Stomach smooth muscle (tissue), 2 donors: ENCODE measurements around the gene PPP4R4.

Source experiments
- H3K27ac ChIP-seq: one replicate; pipeline ENCODE4 v1.7.0; 2013; ENCODE audit warnings: mild to moderate bottlenecking, low read length, inconsistent platforms
- H3K27me3 ChIP-seq, 2 donors: one replicate each; pipeline ENCODE4 v1.7.0; 2013; ENCODE audit warnings: low read length in 2 of 2; ENCODE audit not compliant: insufficient read depth in 2 of 2, control insufficient read depth in 1 of 2
- H3K36me3 ChIP-seq, 2 donors: one replicate each; pipeline ENCODE4 v1.7.0; 2013; ENCODE audit warnings: low read length in 2 of 2; ENCODE audit not compliant: control insufficient read depth in 2 of 2, insufficient read depth in 2 of 2
- H3K4me1 ChIP-seq: one replicate; pipeline ENCODE4 v1.7.0; 2013; ENCODE audit warnings: low read length; ENCODE audit not compliant: control insufficient read depth, insufficient read depth
- H3K4me3 ChIP-seq, 2 donors: one replicate each; pipeline ENCODE4 v1.7.0; 2013; ENCODE audit warnings: low read length in 2 of 2
- H3K9ac ChIP-seq, 2 donors: one replicate each; pipeline ENCODE4 v1.7.0; 2013; ENCODE audit warnings: low read length in 2 of 2, mild to moderate bottlenecking in 1 of 2
- H3K9me3 ChIP-seq, 2 donors: one replicate each; pipeline ENCODE4 v1.7.0; 2013; ENCODE audit warnings: low read length in 2 of 2; ENCODE audit not compliant: control insufficient read depth in 2 of 2
- donor health status: healthy.
- donor health status: Pancreatic carcinoma.

PPP4R4 gene

DNA sequence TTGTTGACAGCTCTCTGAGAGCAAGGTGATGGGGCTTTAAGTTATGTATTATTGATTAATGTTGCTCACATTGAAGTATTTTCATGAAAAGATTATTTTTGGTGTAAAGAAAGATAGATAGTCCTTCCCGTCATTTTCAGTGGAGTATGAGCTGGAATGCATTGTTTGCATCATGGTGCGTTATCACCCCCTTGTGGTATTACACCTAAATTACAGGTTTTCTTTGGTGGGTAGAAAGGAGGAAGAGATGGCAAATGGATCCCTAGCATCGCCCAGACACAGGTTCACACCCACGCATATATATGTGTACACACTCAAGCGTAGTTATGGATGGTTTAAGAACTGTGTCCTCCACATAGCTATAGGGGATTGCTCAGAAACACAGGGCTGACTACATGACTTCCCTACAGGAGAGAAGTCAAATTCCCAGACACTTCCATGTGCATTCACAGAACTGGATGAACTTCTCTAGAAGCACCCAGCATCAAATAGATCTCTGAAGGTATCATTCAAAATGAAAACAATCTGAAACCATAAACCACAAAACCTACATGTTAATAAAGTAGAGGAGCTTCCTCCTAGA lies 133.4 kb downstream of the PPP4R4 start:
- Histone ChIP-seq H3K4me1 (no peaks in the 10 kb centered on the region), H3K27ac (no peak overlapping the region), H3K27me3 (no peaks in the 10 kb centered on the region), H3K9me3 (peaks cover 4 to 14% of the 10 kb centered on the region in 2 donors), H3K9ac (no peak overlapping the region), H3K4me3 (no peak overlapping the region), H3K36me3 (no peaks in the 10 kb centered on the region)

GRCh38 chr14:94309721-94310120 lies 135.6 kb downstream of the PPP4R4 start:
- peaks cover 4 to 14% of the 10 kb centered on the region in 2 donors for H3K9me3 ChIP-seq
- no peaks in the 10 kb centered on the region for H3K36me3 ChIP-seq
- H3K9ac ChIP-seq, result no peak overlapping the region
- H3K4me1 ChIP-seq, result no peaks in the 10 kb centered on the region
- no peak overlapping the region for H3K4me3 ChIP-seq
- no peaks in the 10 kb centered on the region for H3K27me3 ChIP-seq
- H3K27ac ChIP-seq, result no peak overlapping the region

- Histone ChIP-seq H3K27me3 (no peaks in the 10 kb centered on the region), H3K4me3 (no peak overlapping the region), H3K9ac (no peak overlapping the region), H3K4me1 (no peaks in the 10 kb centered on the region), H3K27ac (no peak overlapping the region), H3K9me3 (peaks cover 4 to 14% of the 10 kb centered on the region in 2 donors), H3K36me3 (no peaks in the 10 kb centered on the region)
These were observed 136.1 kb downstream of the PPP4R4 start for GRCh38 chr14:94310248-94310647.

GRCh38 chr14:94312481-94313246 lies 138.5 kb downstream of the PPP4R4 start:
- H3K36me3 ChIP-seq, result no peaks in the 10 kb centered on the region
- H3K9me3 ChIP-seq, result peaks cover 2 to 9% of the 10 kb centered on the region in 2 donors
- H3K27ac ChIP-seq, result no peak overlapping the region
- H3K4me3 ChIP-seq, result no peak overlapping the region
- no peak overlapping the region for H3K9ac ChIP-seq
- no peaks in the 10 kb centered on the region for H3K4me1 ChIP-seq
- H3K27me3 ChIP-seq, result no peaks in the 10 kb centered on the region

- Histone ChIP-seq H3K9me3 (peaks cover 0 to 2% of the 10 kb centered on the region in 2 donors), H3K27me3 (no peaks in the 10 kb centered on the region), H3K36me3 (no peaks in the 10 kb centered on the region), H3K9ac (no peak overlapping the region), H3K4me1 (no peaks in the 10 kb centered on the region), H3K27ac (no peak overlapping the region), H3K4me3 (no peak overlapping the region)
These were observed 140.0 kb downstream of the PPP4R4 start for GRCh38 chr14:94313991-94314655.

DNA sequence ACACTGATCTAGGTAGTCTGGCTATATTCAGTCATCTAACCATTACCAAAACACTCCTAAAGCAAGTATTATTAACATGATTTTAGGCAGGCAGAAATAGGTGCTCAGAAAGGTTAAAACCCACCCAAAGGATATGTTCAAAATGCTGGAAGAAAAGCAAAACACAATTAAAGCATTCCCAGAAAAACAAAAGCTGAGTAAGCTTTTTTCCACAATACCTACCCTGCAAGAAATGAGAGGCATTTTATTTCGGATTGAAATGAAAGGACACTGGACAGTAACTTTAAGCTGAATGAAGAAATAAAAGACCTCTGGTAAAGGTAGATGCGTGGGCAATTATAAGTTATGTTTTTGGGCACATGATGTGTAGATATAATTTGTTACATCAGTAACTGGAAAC lies 140.8 kb downstream of the PPP4R4 start:
- no peaks in the 10 kb centered on the region for H3K27me3 ChIP-seq
- no peaks in the 10 kb centered on the region for H3K4me1 ChIP-seq
- no peaks in the 10 kb centered on the region for H3K36me3 ChIP-seq
- peaks cover 0 to 2% of the 10 kb centered on the region in 2 donors for H3K9me3 ChIP-seq
- H3K4me3 ChIP-seq, result no peak overlapping the region
- no peak overlapping the region for H3K27ac ChIP-seq
- H3K9ac ChIP-seq, result no peak overlapping the region

DNA sequence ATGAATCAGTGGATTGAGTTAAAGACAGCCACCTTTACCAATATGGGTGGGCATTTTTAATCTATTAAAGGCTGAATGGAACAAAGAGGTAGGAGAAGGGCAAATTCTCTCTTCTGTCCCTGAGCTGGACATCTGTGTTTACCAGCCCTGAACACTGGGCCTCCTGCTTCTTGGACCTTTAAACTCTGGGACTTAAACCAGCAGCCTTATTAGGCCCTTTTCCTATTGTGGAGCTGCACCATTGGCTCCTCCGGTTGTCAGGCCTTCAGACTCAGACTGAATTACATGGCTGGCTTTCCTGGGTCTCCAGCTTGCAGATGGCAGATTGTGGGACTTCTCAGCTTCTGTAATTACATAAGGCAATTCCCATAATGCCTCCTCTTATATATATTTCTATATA lies 142.6 kb downstream of the PPP4R4 start:
- no peaks in the 10 kb centered on the region for H3K4me1 ChIP-seq
- peaks cover 0 to 2% of the 10 kb centered on the region in 2 donors for H3K9me3 ChIP-seq
- no peak overlapping the region for H3K4me3 ChIP-seq
- no peak overlapping the region for H3K9ac ChIP-seq
- no peaks in the 10 kb centered on the region for H3K27me3 ChIP-seq
- H3K27ac ChIP-seq, result no peak overlapping the region
- H3K36me3 ChIP-seq, result no peaks in the 10 kb centered on the region

DNA sequence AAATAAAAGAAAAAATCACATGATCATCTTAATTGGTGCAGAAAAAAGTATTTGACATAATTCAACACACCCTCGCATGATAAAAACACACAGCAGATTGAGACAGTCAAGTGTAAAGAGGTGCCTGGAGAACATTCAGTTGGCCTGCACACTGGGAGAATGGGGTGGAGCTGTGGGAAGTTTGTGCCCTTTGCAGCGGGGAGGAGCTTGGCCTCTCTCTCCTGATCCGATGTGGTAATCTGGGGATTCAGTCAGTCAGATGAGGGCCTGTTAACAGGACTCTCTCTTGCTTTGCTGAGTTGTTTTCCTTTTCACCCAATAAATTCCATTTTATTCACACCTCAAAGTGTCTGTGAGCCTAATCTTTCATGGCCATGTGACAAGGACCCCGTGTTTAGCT lies 143.1 kb downstream of the PPP4R4 start:
- Histone ChIP-seq H3K36me3 (no peaks in the 10 kb centered on the region), H3K9me3 (peaks cover 0 to 2% of the 10 kb centered on the region in 2 donors), H3K9ac (no peak overlapping the region), H3K27ac (no peak overlapping the region), H3K27me3 (no peaks in the 10 kb centered on the region), H3K4me3 (no peak overlapping the region), H3K4me1 (no peaks in the 10 kb centered on the region)

- Histone ChIP-seq H3K36me3 (no peaks in the 10 kb centered on the region), H3K9ac (no peak overlapping the region), H3K27ac (no peak overlapping the region), H3K4me1 (no peaks in the 10 kb centered on the region), H3K4me3 (no peak overlapping the region), H3K9me3 (peaks cover 0 to 2% of the 10 kb centered on the region in 2 donors), H3K27me3 (peaks cover 0 to 3% of the 10 kb centered on the region in 2 donors)
These were observed 146.1 kb downstream of the PPP4R4 start for GRCh38 chr14:94320243-94320642.

- no peaks in the 10 kb centered on the region for H3K4me1 ChIP-seq
- H3K4me3 ChIP-seq, result no peak overlapping the region
- H3K36me3 ChIP-seq, result no peaks in the 10 kb centered on the region
- peaks cover 2% of the 10 kb centered on the region in 2 donors for H3K9me3 ChIP-seq
- peaks cover 0 to 3% of the 10 kb centered on the region in 2 donors for H3K27me3 ChIP-seq
- no peak overlapping the region for H3K27ac ChIP-seq
- H3K9ac ChIP-seq, result no peak overlapping the region
These were observed 147.5 kb downstream of the PPP4R4 start for GRCh38 chr14:94321421-94322271.
